Activated CD4-positive, alpha-beta T cell treated with anti-CD3 and anti-CD28 coated beads for 48 hours (primary cell): ENCODE data around the gene DNMT3A.
A peak's percentile ranks its signal among the peaks of the same experiment; 100 is the strongest.

Experiments
- DNase-seq: peaks from one replicate; pipeline ENCODE4 v3.0.0-alpha.2; 2020

DNMT3A gene

DNA sequence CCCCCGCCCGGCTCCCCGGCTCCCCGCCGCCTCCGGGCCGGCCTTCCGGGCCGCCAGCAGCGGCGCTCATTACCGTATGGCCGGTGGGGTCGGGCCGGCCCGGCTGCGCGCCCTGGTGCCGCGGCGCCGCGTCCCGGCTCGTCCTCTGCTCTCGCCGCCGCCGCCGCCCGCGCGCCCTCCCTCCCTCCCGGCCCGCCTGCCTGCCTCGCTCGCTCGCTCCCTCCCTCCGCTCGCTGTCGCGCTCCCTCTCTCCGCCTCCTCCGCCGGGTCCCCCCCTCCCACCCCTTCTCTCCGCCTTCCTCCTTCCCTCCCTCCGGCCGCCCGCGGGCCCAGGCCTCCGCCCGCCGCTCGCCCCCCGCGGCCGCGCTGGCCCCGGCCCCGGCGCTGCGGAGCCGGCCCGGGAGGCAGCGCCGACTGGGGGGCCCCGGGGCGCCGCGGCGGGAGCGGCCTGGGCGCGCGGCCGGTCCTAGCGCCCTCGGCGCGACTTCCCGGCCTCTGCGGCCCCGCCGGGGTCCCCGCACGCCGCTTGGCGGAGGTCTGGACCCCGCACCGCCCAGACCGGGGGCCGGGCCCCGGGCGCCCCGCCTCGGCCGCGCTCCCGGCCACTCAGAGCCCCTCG lies at the start of gene DNMT3A:
TSS of gene DNMT3A (minus strand) at position 173 of the 619 bp plus-strand sequence. CDS start 27,941 bp downstream, outside the sequence.
- DNase-seq = peak; percentile 73

DNA sequence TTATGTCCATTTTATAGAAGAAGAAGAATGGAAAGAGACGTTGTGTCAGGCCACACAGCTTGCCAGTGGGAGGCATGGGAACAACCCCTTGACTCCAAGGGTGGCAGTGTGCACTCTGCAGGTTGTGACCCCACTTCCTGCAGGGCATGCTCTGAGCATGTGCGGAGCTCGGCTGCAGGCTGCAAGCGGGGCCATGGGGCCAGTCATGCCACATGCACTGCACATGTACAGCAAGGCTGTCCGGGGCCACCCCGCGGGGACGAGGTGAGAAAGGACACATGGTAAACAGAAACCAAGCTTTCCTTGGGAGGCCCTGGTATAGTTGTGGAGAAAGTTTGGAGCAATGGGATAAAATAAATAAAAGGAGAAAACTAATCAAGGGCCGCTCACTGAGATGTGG lies 47.4 kb upstream of the DNMT3A start:
- DNase-seq = no peak

DNA sequence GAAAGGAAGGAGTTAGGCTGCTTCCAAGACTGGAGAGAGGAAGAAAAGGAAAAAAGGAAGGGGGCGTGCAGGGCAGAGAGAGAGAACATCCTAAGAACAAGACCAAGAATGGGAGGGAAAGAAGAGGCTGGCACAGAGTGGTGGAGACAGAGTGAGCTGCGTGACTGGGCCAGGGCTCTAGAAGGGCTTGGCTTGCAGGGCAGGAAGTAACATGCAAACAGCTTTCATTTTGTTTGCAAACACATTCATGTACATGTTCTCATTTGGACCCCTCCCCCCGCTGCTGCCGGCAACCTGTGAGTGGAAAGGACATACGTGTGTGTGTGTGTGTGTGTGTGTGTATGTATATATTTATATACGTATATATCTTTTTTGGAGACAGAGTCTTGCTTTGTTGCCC lies 46.8 kb upstream of the DNMT3A start:
- no peak for DNase-seq

DNA sequence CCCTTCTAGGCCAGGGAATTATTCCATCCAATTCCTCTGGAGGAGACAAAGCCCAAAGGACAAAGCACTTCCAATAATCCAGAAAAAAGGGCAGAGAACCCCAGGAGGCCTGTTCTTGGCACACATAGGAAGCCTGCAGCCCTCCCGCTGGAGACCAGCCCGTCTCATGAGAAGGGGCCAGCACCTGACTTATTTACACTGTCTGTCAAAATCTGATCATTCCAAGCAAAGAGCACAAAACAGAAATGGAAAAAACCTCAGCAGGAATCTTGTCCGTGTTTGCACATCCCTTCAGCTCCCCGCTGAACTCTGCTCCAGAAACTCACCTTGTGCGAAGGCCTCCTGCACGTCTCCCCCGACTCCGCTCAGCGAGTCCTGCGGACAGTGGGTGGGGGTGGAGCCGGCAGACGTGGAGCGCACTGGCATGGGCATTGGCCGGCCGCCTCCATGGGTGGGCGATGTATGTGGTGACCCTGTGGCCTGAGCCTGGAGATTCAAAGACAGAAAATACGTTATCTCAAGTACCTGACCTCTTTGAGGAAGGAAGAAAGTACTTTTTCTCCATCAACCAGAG lies 46.2 kb upstream of the DNMT3A start:
- no peak for DNase-seq

DNA sequence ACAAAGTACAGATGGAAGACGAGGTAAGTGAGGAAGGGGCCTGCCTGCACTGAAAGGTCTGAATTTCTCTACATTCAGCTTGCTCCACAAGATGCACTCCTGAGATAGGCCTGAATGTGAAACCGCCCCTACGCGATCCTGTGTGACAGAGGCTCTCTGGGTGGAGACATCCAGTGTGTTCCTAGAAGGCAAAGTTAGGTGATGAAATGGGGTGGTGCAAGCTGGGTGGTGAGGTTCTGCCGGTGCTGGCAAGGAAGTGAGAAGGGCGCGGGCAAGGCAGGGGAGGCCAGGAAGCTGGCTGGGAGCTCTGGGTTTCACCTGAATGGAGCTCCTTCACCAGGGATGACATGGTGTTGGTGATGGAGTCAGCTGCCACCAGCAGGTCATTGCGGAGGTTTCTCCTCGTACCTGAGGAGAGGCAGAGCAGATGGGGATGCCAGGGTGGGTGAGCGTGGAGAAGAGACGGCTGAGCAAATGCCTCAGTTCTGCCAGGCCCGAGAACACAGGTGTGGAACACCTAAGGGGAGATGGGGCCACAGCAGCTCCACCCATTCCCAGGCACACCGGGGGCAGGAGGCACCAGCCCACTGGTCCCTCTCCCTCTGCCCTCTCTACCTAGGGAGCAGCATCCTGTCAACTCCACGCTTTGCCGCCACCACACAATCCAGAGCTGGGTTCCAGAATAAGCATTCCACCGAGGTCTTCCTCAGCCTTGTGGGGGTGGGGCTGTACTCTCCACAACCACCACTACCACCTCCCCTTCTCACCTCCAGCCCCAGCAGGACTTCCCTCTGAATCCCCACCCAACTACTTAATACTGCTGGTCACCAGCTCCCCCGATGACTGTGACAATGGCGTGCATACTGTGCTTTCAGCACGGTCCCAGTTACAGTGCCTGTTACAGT lies 45.5 kb upstream of the DNMT3A start:
- DNase-seq = no peak

DNA sequence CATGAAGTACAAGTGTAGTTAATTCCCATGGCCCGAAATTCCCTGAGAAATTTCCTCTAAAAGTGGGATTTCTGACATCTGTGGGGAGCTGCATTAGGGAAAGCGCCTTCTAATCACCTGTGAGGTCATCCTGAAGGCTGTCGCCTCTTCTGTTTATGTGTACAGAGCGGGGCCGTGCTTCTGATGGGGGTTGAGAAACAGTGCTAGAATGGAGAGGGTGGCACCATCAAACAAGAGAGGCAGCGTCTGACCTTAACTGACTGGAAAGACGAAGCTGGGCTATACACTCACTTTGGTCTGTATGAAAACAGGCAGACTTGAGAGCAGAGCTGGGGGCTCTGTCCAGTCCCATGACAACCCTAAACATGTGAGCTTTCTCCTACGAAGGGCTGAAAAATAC lies 44.2 kb upstream of the DNMT3A start:
- DNase-seq = no peak

DNA sequence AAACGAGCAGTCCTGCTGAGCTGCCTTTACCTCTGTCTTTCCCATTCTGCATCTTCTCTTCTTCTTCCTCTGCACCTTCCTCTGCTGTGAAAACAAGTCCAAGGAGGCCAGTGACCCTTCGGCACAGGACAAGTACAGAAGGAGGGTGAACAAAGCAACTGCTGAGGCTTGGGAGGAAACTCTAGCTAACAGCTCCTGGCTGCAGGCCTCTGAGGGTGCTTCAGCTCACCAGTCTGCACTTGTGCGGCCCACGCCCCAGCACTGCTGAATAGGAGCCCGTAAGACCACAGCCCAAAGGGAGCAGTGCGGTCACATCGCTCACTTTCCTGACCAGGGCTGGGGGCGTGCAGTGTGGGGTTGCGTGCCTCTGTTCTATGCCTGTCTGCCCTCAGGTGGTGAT lies 42.1 kb upstream of the DNMT3A start:
- no peak for DNase-seq

DNA sequence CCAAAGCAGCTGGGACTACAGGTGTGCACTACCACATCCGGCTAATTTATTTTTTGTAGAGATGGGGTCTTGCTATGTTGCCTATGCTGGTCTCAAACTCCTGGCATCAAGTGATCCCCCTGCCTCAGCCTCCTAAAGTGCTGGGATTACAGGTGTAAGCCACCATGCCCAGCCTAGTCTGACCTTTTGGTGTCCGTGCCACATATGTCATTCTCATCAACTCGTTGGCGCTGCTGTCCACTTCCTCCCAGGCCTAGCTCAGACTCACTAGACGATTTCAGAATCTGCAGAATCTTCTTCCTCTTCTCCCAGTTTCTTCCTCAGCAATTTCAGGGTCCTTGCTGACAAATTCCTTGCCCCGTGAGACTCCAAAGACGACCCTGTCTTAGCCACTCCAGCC lies 39.8 kb upstream of the DNMT3A start:
- no peak for DNase-seq

DNA sequence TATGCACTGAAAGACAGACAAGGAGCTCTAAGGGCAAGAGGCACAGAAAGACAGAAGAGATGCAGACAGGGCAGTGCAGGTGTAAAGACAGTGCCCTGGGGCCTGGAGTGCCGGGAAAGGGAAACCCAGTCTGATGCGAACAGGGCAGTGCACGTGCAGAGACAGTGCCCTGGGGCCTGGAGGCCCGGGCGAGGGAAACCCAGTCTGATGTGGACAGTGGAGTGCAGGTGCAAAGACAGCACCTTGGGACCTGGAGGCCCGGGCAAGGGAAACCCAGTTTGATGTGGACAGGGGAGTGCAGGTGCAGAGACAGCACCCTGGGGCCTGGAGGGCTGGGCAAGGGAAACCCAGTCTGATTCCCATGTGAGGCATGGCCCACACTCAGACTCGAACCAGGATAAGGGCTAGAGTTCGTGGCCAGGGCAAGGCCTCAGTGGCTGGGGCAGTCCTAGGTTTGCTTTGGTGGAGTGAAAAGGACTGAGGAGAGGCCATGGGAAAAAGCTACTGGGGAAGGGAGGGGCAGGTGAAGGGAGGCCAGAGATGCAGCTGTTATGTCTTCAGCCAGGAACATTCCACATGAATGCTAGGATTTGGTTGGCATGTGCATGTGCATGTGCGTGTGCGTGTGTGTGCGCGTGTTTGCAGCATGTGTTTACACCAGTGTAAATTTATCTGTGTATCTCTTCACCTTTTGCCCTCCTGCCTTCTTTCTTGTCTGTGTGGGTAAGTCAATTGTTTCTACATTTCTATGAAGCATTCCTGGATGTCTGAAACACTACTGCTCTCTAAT lies 39.1 kb upstream of the DNMT3A start:
- no peak for DNase-seq

DNA sequence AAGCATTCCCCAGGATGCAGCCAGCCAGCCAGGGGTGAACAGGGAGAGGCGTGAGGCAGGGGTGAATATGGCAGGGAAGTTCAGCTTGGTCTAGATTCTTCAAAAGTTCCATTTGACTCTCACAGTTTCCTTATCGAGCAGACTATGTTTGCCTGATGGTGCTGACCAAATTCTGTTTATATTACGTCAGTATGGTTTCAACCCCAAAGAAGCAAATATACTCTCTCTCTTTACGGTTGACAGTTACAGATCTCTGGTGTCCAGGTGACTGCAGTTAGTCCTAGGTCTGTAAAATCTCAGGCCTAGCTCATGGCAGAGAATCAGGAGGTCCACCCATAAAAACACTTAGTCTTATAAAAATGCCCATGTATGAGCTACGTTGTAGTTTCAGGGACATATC lies 38.3 kb upstream of the DNMT3A start:
- no peak for DNase-seq

DNA sequence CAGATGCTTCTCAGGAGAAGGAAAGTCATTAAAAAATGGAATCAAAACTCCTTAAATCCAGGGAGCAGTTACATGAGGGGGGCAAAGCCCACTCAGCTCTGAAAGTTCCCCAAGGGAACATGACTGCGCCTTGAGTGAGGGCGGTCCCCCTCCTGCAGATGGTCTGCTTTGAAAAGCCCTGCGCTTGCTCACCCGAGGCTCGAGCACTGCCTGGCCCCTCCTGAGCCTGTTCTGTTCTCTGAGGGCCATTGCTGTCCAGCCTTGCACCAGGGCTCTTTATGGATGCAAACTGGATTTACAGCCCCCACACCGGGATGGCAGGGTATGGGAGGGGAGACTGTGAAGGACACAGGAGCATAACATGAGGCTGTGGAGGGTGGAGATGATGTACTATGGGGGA lies 37.8 kb upstream of the DNMT3A start:
- DNase-seq = no peak

DNA sequence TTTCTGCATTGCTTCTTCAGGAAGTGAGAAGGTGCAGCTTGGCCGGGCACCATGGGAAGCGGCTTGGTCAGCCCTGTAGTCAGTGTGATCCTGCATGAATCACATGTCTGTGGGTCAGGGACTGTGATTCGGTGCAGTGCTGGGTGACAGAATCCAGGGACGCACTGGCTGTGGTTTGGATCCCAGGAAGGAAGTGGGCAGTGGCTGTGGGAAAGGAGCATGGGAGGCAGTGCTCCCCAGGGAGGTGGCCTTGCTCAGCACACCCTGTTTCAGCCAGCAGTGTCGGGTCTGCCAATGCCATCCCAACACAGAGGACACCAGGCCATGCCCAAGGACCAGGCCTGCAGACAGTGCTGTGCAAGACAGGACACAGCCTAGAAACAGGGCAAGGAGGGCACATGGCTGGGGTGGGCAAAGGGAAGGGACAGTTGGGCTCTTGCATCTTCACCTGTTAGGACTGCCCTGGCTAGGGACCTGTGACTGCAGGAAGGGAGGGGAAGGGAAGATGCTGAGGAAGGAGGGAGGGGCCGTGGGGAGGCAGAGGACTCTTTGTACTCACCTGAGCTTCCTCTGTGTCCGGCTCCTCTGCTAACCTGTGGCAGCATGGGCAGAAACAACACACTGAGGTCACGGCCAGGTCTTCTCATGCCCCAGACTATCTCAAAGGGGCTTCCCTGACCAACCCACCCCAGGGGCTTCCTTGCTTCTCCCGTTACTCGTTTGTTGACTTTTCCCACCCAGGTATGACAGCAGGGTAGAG lies 37.2 kb upstream of the DNMT3A start:
- no peak for DNase-seq

DNA sequence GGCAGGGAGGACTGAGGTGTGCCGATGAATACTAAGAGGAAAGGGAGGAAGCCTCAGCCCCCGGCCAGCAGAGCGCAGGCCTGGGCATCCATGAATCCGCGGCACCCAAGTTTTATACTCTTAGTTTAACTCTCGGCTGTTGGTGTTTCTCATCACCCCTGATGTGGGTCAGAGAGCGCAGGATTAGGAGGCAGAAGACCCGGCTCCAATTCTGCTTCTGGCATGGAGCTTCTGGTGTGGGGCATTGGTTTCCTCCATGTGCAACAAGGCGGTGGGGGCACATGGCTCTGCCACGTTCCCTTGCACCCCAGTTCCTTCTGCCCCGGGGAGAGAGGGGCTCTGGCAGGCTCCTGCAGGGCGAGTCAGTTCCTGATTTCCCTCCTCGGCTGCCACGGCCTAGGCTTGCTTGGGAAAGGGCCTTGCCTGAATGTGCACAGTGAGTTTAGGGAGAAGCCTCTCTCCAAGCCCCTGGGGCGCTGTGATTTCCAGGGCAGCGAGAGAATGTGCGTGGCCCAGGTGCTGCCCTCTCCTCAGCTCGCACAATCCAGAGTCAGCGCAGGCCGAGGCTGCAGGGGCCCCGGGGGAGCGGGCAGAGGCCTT lies 36.2 kb upstream of the DNMT3A start:
- DNase-seq = no peak

DNA sequence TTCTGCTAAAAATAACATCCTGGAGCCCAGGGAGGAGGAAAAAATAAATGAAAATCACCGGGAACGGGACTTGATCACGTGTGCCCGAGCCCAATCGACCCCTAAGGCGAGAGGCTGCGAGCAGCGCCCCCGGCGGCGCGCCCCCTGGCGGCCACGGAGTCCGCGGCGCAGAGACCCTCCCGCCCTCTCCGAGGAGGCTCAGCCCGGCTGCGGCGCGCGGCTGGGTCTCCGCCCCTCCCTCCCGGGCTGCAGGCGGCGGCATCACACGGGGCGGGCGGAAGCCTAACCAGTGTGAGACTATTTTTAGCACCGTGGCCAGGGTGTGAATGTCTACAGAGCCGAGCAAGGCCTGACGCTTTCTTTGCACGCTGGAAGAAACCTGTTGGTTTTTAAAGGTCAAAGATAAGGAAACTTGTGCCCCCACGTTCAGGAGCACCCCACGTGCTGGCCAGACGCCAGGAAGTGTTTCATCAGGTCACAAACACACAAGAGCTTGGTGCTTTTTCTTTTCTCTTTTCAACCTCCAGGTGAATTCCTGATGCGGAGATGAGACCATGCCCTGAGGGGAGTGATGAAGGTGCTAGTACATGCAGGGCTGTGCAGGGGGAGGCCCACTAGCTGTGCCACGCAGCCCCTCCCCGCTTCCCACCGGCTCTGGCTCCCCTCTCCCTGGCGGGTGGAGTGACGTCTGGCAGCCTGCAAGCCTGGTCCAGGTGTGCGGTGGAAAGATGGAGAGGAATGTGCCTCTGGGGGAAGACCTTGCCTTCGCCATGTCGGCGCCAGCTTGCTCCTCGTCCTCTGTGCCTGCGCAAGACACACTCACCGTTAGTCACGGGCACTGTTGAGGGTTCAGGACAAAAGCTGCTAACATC lies 35.3 kb upstream of the DNMT3A start:
- peak; percentile 95 for DNase-seq

DNA sequence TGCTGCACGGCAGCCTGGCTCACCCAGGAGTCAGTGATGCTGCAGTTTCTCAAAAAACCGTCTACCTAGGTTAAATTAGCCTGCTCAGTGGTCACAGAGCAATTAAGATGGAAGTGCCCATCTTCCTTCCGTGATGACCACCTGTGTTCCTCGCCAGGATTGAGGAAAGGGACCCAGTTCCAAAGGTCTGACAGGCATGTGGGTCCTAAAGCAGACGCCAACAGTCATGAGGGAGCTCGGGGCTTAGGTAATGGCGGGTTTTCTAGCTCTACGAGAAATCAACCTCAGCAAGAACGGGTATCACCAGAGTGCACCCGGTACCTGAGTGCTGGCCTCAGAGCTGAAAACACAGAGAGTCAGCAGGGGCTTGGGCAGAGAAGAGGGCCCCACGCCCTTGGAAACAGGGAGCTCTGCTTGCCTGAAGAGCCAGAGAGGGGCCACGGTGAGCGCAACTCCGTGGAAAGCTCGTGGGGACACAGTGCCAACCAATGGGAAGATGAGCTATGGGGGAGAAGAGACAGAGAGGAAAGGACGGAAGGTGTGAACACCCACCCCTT lies 34.3 kb upstream of the DNMT3A start:
- DNase-seq = no peak

DNA sequence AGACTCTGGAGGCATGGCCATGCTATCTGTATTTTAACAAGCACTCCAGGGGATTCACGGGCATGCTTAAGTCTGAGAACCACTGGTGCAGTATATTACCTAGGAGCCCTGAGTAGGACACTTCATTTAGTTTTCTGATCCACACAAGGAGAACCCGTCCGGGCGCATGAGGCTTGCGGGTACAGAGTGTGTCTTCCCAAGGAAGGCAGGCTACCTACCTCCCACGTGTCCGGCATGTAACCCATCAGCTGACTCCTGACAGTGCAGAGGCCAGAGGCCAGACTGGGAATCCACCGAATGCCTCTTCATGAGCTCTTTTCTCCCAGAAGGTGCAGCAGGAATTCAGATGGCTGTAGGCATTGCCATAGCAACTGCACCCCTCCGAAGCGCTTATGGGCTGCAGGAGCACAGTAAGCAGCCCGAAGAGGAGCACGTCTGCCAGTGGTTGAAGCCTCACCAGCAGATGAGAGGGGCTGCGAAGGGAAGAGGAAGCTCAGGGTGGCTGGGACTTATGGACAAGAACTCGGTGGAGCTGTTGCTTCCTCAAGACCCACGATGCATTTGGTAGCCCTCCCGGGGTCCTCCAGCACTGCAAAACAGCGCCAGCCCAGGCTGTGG lies 33.8 kb upstream of the DNMT3A start:
- DNase-seq = no peak

DNA sequence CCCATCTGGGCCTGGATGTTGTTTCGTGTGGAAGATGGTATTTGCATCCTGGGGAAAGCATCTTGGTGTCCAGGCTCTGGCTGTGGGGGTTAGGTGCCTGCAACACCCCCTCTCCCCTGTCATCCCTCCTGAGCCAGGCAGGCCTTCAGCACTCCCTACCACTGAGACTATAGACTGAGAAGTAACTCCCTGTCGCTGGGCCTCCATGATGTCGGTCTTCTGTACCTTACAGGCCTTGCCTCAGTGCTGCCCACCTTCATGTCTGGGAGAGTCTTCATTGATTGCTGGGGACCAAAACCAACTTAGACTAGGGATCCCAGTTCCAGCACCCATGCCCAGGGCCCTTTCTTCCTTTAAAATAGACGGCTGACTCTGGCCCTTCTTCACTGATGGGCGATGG lies 33.1 kb upstream of the DNMT3A start:
- DNase-seq = no peak

DNA sequence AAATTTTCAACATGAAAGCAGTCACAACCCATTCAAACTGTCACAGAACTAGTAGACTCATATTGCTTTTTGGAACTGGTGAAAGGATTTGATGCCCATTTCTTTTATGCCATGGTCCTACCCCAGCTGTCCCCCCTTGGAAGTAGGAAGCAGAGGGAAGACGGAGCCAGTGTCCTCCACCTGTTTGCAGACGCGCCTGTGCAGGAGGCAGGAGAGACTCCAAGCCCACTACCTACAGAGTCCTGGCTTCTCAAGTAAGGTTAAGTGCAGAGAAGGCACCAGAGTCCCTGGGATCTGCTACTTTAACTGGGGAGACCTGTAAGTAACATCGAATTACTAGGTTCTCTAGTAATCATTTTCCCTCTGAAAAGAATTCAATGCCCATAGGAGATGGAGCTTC lies 32.7 kb upstream of the DNMT3A start:
- no peak for DNase-seq

DNA sequence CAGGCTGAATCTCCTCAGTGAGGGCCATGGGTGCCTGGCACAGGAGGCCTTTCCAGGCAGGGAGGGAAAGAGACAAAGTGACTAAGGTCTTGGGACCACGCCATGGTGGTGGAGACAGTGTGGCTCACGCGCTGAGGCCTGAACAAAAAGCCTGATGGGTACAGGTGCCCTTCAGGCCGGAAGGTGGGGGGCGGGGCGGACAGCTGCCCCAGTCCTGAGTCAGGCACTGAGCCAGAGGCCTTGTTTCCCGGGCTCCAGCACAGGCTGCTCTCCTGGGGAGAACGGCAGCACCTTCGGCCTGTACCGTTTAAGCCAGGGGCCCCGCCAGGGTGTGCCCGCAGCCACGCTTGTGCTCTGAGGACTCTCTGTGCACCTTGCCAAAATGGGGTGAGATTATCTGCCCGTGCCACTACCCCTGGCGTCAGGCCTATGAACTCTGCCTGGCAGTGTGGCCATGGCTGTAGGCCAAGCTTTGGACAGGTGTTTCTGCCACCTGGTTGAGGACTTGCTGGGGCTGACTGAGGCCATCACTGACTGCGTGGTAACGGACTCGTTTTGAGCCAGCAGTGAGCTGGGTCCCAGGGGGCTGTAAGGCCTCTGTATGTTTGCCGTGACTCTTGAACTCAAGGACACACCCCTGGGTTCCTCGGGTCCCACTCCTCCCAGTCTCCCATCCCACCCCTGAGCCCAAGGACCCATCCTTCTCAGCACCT lies 31.7 kb upstream of the DNMT3A start:
- no peak for DNase-seq
